Neuronal stem cell (in vitro differentiated cells): ENCODE data around the gene LGR4.

Source experiments
- DNase-seq: peaks from one replicate; pipeline ENCODE4 v3.0.0-alpha.2; 2013; ENCODE audit warnings: low spot score
- H2AFZ ChIP-seq: one replicate; pipeline ENCODE4 v1.6.1; 2013; ENCODE audit warnings: mild to moderate bottlenecking, low read length, inconsistent platforms
- H2AK5ac ChIP-seq: 2 replicates; pipeline ENCODE4 v1.6.1; 2013; ENCODE audit warnings: low read depth, mild to moderate bottlenecking, inconsistent platforms, low read length, moderate library complexity, mixed read lengths
- H2BK120ac ChIP-seq: 2 replicates; pipeline ENCODE4 v1.6.1; 2013; ENCODE audit warnings: low read depth, mild to moderate bottlenecking, inconsistent platforms, low read length, moderate library complexity, mixed read lengths
- H2BK12ac ChIP-seq: one replicate; pipeline ENCODE4 v1.6.1; 2013; ENCODE audit warnings: low read length, inconsistent platforms
- H2BK15ac ChIP-seq: 2 replicates; pipeline ENCODE4 v1.6.1; 2013; ENCODE audit warnings: mild to moderate bottlenecking, low read length, inconsistent platforms, mixed read lengths
- H2BK5ac ChIP-seq: one replicate; pipeline ENCODE4 v1.6.1; 2013; ENCODE audit warnings: inconsistent platforms, mild to moderate bottlenecking, low read length, moderate library complexity
- H3K14ac ChIP-seq: one replicate; pipeline ENCODE4 v1.6.1; 2013; ENCODE audit warnings: low read length, inconsistent platforms
- H3K18ac ChIP-seq: 2 replicates; pipeline ENCODE4 v1.6.1; 2013; ENCODE audit warnings: low read length, inconsistent platforms
- H3K23ac ChIP-seq: 2 replicates; pipeline ENCODE4 v1.6.1; 2013; ENCODE audit warnings: low read depth, mild to moderate bottlenecking, mixed read lengths, low read length, inconsistent platforms; ENCODE audit not compliant: poor library complexity
- H3K27ac ChIP-seq: replicated peaks from 3 replicates; pipeline ENCODE4 v1.5.1; 2013; ENCODE audit warnings: low read length, inconsistent platforms
- H3K27me3 ChIP-seq, 3 experiments: 2 replicates each; pipeline ENCODE4 v1.6.1; 2013; ENCODE audit warnings: low read length in 3 of 3, mild to moderate bottlenecking in 2 of 3, inconsistent platforms in 1 of 3, low read depth in 1 of 3, mixed read lengths in 1 of 3, moderate library complexity in 1 of 3; ENCODE audit not compliant: control insufficient read depth in 3 of 3, insufficient read depth in 3 of 3
- H3K36me3 ChIP-seq, 2 donors: replicated peaks in 1 of 2; 2 replicates each; pipeline ENCODE4 v1.6.1; 2013; ENCODE audit warnings: low read length in 2 of 2; ENCODE audit not compliant: control insufficient read depth in 2 of 2, insufficient read depth in 2 of 2
- H3K4ac ChIP-seq: 2 replicates; pipeline ENCODE4 v1.6.1; 2013; ENCODE audit warnings: inconsistent platforms, mild to moderate bottlenecking, low read length, moderate library complexity
- H3K4me1 ChIP-seq, 2 donors: 1 replicate in 1 of 2; 2 replicates in 1 of 2; pipeline ENCODE4 v1.6.1; 2013; ENCODE audit warnings: low read length in 2 of 2, low read depth in 1 of 2; ENCODE audit not compliant: control insufficient read depth in 2 of 2, insufficient read depth in 1 of 2
- H3K4me2 ChIP-seq: one replicate; pipeline ENCODE4 v1.6.1; 2013; ENCODE audit warnings: mild to moderate bottlenecking, low read length, inconsistent platforms; ENCODE audit not compliant: insufficient read depth, poor library complexity, severe bottlenecking
- H3K4me3 ChIP-seq, 2 donors: 2 replicates each; pipeline ENCODE4 v1.5.1; 2013; ENCODE audit warnings: low read length in 2 of 2, mild to moderate bottlenecking in 2 of 2, inconsistent platforms in 1 of 2, moderate library complexity in 1 of 2
- H3K79me1 ChIP-seq: one replicate; pipeline ENCODE4 v1.6.1; 2013; ENCODE audit warnings: low read depth, mild to moderate bottlenecking, inconsistent platforms, low read length, moderate library complexity
- H3K9ac ChIP-seq: one replicate; pipeline ENCODE4 v1.6.1; 2013; ENCODE audit warnings: mild to moderate bottlenecking, low read depth, low read length, inconsistent platforms; ENCODE audit not compliant: poor library complexity
- H3K9me3 ChIP-seq, 2 donors: replicated peaks in 1 of 2; 2 replicates each; pipeline versions ENCODE3 to v1.6.1; 2013; ENCODE audit warnings: low read length in 2 of 2, mild to moderate bottlenecking in 2 of 2, inconsistent platforms in 1 of 2, low read depth in 1 of 2, mixed read lengths in 1 of 2, moderate library complexity in 1 of 2; ENCODE audit not compliant: control insufficient read depth in 2 of 2, insufficient read depth in 1 of 2
- H4K8ac ChIP-seq: one replicate; pipeline ENCODE4 v1.6.1; 2013; ENCODE audit warnings: low read depth, mild to moderate bottlenecking, inconsistent platforms, low read length, moderate library complexity
- H4K91ac ChIP-seq: one replicate; pipeline ENCODE4 v1.6.1; 2013; ENCODE audit warnings: low read length, low read depth, mild to moderate bottlenecking, inconsistent platforms; ENCODE audit not compliant: poor library complexity
- WGBS, 2 donors: extraction: QIAGEN DNeasy Blood & Tissue Kit; methylation state at CpG; one replicate each; pipeline ENCODE4 v1.1.7; 2013; ENCODE audit warnings: missing lambda C conversion rate in 2 of 2, mixed read lengths in 1 of 2; ENCODE audit not compliant: insufficient read length in 2 of 2, insufficient replicate concordance in 1 of 2; ENCODE audit errors: extremely low coverage in 2 of 2; 5-methylcytosine and 5-hydroxymethylcytosine counted together

Gene LGR4

DNA sequence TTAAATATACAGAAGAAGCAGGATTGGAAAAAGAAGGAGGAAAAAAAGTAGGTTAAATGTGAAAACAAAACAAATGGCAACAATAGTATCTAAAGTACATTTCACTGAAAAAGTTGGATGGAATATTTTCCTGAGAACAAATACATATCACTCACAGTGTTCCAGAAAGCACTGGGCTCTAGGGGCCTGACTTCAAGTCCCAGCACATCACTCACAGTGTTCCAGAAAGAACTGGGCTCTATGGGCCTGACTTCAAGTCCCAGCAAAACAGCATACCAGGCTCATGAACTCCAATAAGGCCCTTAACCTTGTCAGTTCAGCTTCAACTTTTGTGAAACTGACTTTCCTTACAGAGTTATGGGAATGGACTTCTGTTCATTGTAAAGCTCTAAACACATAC is 63.5 kb downstream of the LGR4 start:
- no peak overlapping the region for H3K4me3 ChIP-seq
- H2BK120ac ChIP-seq = no peak overlapping the region
- H3K9me3 ChIP-seq = no peaks in the 10 kb centered on the region
- no peak overlapping the region for H3K23ac ChIP-seq
- no peak overlapping the region for H2BK5ac ChIP-seq
- no peak overlapping the region for H4K8ac ChIP-seq
- H3K79me1 ChIP-seq = no peaks in the 10 kb centered on the region
- H3K36me3 ChIP-seq = peaks cover 2 to 32% of the 10 kb centered on the region in 2 donors
- H2BK15ac ChIP-seq = no peak overlapping the region
- H3K27me3 ChIP-seq = no peaks in the 10 kb centered on the region
- no peak for DNase-seq
- H3K14ac ChIP-seq = no peak overlapping the region
- no peak overlapping the region for H2BK12ac ChIP-seq
- H3K4ac ChIP-seq = no peak overlapping the region
- H3K18ac ChIP-seq = no peak overlapping the region
- H3K4me1 ChIP-seq = peaks cover 0 to 1% of the 10 kb centered on the region in 2 donors
- H2AK5ac ChIP-seq = no peak overlapping the region
- no peak overlapping the region for H2AFZ ChIP-seq
- H4K91ac ChIP-seq = no peak overlapping the region
- no peak overlapping the region for H3K4me2 ChIP-seq
- no peak overlapping the region for H3K9ac ChIP-seq
- no peak overlapping the region for H3K27ac ChIP-seq

DNA sequence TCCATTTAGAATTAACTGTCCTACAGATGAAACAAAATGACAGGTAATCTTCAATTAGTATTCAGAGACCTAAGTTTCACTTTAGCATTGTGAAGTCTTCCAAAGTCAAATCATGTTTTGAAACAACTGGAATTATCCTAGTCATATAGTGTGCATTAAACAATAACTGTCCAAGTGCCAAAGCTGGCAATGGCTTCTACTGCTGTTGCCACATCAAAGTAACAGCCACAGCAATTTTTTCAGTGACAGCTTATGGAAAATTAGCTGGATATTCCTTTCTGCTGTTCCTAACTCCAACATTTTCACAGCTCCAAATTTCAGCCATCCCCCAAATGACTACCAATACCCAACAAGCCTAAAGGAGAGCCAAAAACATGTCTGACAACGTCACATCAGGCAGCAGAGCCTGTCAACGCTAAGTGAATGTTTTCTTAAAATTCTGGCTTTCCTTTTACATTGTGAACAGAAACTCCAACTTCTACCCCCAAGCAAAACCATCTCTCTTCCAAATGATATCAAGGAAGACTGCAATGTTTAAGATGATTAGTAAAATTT is 64.3 kb downstream of the LGR4 start:
- Histone ChIP-seq H2AFZ (no peak overlapping the region), H3K23ac (no peak overlapping the region), H2BK12ac (no peak overlapping the region), H3K27me3 (no peaks in the 10 kb centered on the region), H3K4ac (no peak overlapping the region), H3K4me2 (no peak overlapping the region), H3K4me1 (no peaks in the 10 kb centered on the region), H3K9ac (no peak overlapping the region), H2BK120ac (no peak overlapping the region), H3K9me3 (no peaks in the 10 kb centered on the region), H2BK15ac (no peak overlapping the region), H3K27ac (no peak overlapping the region), H3K18ac (no peak overlapping the region), H3K4me3 (no peak overlapping the region), H3K79me1 (no peaks in the 10 kb centered on the region), H2BK5ac (no peak overlapping the region), H4K8ac (no peak overlapping the region), H4K91ac (no peak overlapping the region), H3K36me3 (peaks cover 2 to 32% of the 10 kb centered on the region in 2 donors), H2AK5ac (no peak overlapping the region), H3K14ac (no peak overlapping the region)
- no CpG with 5 or more reads among the region's 2 CpGs for WGBS, 2 donors
- DNase-seq = no peak

DNA sequence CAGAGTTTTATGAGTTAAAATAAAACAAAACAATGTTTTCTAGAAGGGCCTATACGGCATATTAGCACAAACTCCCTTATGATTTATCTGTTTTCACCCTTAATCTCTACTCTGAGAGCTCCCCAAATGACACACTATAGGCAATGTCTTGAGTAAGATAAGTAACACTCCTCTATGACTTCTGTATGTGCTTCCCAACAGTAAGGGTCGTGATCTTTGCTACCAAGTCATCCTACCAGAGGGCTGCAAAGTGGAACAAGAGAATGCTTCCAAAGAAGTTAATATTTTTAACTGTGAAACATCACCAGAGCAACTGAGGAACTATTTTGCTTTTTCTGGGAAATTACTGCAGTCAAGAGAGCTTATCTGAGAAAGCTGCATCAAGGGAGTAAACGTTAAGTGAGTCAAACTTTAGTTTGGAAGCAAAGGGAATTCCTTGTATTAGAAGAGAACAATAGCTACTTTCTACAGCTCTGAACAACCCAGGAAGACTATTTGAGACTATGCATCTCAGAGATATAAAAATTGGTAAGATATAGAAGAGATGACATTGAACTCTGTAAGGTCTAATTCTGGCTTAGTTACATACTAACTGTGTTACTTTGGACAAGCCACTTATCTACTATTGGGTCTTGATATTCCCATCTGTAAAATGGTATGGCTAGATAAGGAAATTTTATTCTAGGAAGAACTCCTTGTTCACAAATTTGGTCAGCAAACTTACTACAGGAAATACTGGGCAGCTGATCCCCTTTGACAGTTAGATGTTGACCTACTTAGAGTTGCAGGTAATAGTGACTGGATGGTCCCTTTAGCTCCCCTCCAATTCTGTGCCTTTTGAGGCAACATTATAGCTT is 65.9 kb downstream of the LGR4 start:
- H2AK5ac ChIP-seq = no peak overlapping the region
- peaks cover 2% of the 10 kb centered on the region for H3K79me1 ChIP-seq
- H3K14ac ChIP-seq = no peak overlapping the region
- no peak overlapping the region for H3K27ac ChIP-seq
- H3K18ac ChIP-seq = no peak overlapping the region
- no peak overlapping the region for H3K4ac ChIP-seq
- peaks cover 0 to 8% of the 10 kb centered on the region in 2 donors for H3K9me3 ChIP-seq
- H2BK120ac ChIP-seq = no peak overlapping the region
- no peaks in the 10 kb centered on the region for H3K4me1 ChIP-seq
- DNase-seq = no peak
- H3K4me3 ChIP-seq = no peak overlapping the region
- H3K9ac ChIP-seq = no peak overlapping the region
- H3K23ac ChIP-seq = no peak overlapping the region
- H4K8ac ChIP-seq = no peak overlapping the region
- H3K36me3 ChIP-seq = peaks cover 5 to 28% of the 10 kb centered on the region in 2 donors
- H2BK15ac ChIP-seq = no peak overlapping the region
- no peak overlapping the region for H2BK12ac ChIP-seq
- H3K27me3 ChIP-seq = no peaks in the 10 kb centered on the region
- no peak overlapping the region for H2AFZ ChIP-seq
- no peak overlapping the region for H2BK5ac ChIP-seq
- H4K91ac ChIP-seq = no peak overlapping the region
- WGBS, 2 donors = no CpG with 5 or more reads among the region's 3 CpGs
- no peak overlapping the region for H3K4me2 ChIP-seq

DNA sequence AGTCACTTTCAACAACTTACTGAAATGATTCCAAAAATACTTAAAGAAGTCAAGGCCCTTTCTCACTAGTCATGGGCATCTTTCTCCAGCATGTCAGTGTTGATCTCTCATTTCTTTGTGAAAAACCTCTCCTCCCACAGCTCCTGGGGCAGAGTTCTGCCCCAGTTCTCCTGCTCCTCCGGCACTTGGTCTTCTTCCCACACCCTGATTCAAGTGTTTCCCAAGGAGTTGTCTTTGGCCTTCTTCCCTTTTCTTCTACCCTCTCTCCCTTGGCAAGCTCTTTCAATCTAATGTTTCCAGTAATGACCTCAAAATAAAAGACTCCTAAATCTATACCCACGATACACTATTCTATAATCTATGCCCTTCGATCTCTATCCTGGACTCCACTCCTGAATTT is 67.5 kb downstream of the LGR4 start:
- Histone ChIP-seq H2AFZ (no peak overlapping the region), H3K9ac (no peak overlapping the region), H3K4me2 (no peak overlapping the region), H2BK5ac (no peak overlapping the region), H2BK15ac (no peak overlapping the region), H2BK12ac (no peak overlapping the region), H3K27me3 (no peaks in the 10 kb centered on the region), H3K23ac (no peak overlapping the region), H3K9me3 (peaks cover 0 to 8% of the 10 kb centered on the region in 2 donors), H4K91ac (no peak overlapping the region), H3K4me3 (no peak overlapping the region), H2BK120ac (no peak overlapping the region), H3K14ac (no peak overlapping the region), H3K18ac (no peak overlapping the region), H3K79me1 (peaks cover 2% of the 10 kb centered on the region), H3K4ac (no peak overlapping the region), H2AK5ac (no peak overlapping the region), H3K4me1 (no peaks in the 10 kb centered on the region), H3K36me3 (peaks cover 4 to 13% of the 10 kb centered on the region in 2 donors), H4K8ac (no peak overlapping the region), H3K27ac (no peak overlapping the region)
- 100% methylated on average over 1 to 2 of the region's 3 CpGs for WGBS, 2 donors
- DNase-seq = no peak
